Activated CD4-positive, alpha-beta T cell treated with anti-CD3 and anti-CD28 coated beads for 36 hours (primary cell): ENCODE data around the gene TBL1XR1. TPM values are rescaled to one million over a fixed set of nuclear protein-coding genes. Genes with fewer than 3 reads are reported as not detected.
"Not testable (repeated sequence)": the region's sequence is repeated elsewhere in the genome, so short reads cannot be mapped to it uniquely, and the experiment has no call there.

Experiments used
- ATAC-seq: fragments of 200-7000 bp; cut with Tn5 transposase; one replicate; pipeline ENCODE4 v1.10.0; 2021; ENCODE audit warnings: mild to moderate bottlenecking, moderate library complexity
- CTCF ChIA-PET: fragments of 350-600 bp; sonication (Branson Sonifier 250); formaldehyde crosslinking; loops from one replicate; lab custom pipeline; 2021; ENCODE audit warnings: antibody characterized with exemption; lab: Charles Lee
- POLR2A ChIA-PET: fragments of 350-600 bp; sonication (Branson Sonifier 250); formaldehyde crosslinking; loops from one replicate; lab custom pipeline; 2021; ENCODE audit warnings: antibody characterized with exemption, inconsistent platforms; lab: Charles Lee
- DNase-seq: peaks from one replicate; pipeline ENCODE4 v3.0.0-alpha.2; 2020
- H3K27ac Mint-ChIP-seq: one replicate; pipeline ENCODE4 v1.8.0; 2021; ENCODE audit warnings: mixed read lengths
- H3K27me3 Mint-ChIP-seq: one replicate; pipeline ENCODE4 v1.8.0; 2021; ENCODE audit warnings: mixed read lengths
- H3K36me3 Mint-ChIP-seq: one replicate; pipeline ENCODE4 v1.8.0; 2021; ENCODE audit warnings: low read depth, mixed read lengths
- H3K4me1 Mint-ChIP-seq: one replicate; pipeline ENCODE4 v1.8.0; 2021; ENCODE audit warnings: mixed read lengths
- H3K4me3 Mint-ChIP-seq: one replicate; pipeline ENCODE4 v1.8.0; 2021; ENCODE audit warnings: mild to moderate bottlenecking, moderate library complexity, mixed read lengths
- H3K9me3 Mint-ChIP-seq: one replicate; pipeline ENCODE4 v1.8.0; 2021; ENCODE audit warnings: low read depth, mixed read lengths
- intact Hi-C, 2 experiments: fragments of 100-400 bp; cut with DNase I in 1 of 2; cut with micrococcal nuclease in 1 of 2; formaldehyde crosslinking; loops; one replicate each; pipeline versions ENCODE4 v1.14.2 to v1.15.1; 2022 to 2024; cut with DNase I, micrococcal nuclease
- total RNA-seq, 2 experiments: library from RNA; stranded (reverse); gene quantifications; one replicate each; pipeline ENCODE4 v1.2.3, GENCODE V29; 2021

TBL1XR1 gene
- total RNA-seq, 2 experiments from 2014 or later: 164 to 226 TPM

DNA sequence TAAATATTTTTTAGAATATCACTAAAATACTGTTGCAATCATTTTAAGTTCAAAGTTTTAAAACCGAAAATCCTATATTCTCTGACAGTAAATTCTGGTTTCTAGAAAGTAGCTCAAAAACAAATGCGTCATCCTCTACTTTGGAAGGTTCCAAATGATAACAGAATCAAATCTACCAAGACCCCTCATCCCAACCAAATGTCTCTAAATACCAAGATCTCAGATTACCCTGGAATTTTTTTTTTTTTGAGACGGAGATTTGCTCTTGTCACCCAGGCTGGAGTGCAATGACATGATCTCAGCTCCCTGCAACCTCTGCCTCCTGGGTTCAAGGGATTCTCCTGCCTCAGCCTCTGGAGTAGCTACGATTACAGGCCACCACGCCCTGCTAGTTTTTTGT, 16.8 kb downstream of the TBL1XR1 start:
- DNase-seq (no peak), ATAC-seq (no peak)
- Mint-ChIP-seq H3K4me3 (no peak overlapping the region), H3K9me3 (peaks cover 2% of the 10 kb centered on the region), H3K36me3 (peaks cover 20% of the 10 kb centered on the region), H3K27me3 (no peaks in the 10 kb centered on the region), H3K4me1 (peaks cover 67% of the 10 kb centered on the region), H3K27ac (no peak overlapping the region)
- CTCF ChIA-PET: interaction anchor here (0.8 to 2.2 kb wide), 4 partner anchors 14 to 409 kb away, joined by 3 to 7 read pairs (median 4); no protein-coding TSS in a partner anchor
- intact Hi-C loops: no loop called here
- POLR2A ChIA-PET: no interaction called here

DNA sequence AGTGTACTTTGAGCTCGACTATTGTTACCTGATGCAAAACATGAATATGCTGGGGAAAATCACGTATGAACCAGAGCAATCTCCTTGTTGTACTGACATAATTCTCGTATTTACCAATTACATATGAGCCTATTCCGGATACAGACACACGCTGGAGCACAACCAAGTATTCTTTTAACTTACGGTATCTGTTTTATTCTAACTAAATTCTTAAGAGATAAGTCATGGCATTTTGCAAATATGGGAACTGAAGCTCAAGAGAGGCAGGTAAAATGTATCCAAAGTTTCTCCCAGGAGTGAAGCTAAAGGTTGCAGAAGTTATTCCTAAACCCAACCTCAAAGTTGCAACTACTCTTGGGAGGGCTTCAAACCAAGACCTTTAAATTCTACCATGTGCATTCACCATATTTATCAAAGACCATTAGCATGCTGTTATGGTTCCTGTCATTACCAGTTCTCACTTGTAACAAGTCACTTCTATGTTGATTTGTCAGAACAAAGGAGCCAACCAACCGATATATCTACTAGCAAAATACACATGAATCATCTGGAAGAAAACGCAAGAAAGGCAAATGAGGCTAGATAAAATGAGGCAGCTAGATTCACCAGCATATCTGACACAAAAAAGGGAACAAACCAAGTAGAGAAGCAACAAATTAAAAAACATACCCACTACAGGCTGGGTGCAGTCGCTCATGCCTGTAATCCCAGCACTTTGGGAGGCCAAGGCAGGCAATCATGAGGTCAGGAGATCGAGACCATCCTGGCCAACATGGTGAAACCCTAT, 17.8 kb downstream of the TBL1XR1 start:
- Mint-ChIP-seq H3K4me3 (no peak overlapping the region), H3K27me3 (no peaks in the 10 kb centered on the region), H3K4me1 (peaks cover 60% of the 10 kb centered on the region), H3K9me3 (peaks cover 2% of the 10 kb centered on the region), H3K27ac (peak overlapping the region; percentile 38), H3K36me3 (peaks cover 20% of the 10 kb centered on the region)
- ATAC-seq (peak; percentile 48), DNase-seq (no peak)
- ChIA-PET CTCF (interaction anchor here (1.0 to 2.2 kb wide), 4 partner anchors 10 to 33 kb away, joined by 3 to 7 read pairs (median 4); no protein-coding TSS in a partner anchor), POLR2A (no interaction called here)
- intact Hi-C loops: no loop called here

DNA sequence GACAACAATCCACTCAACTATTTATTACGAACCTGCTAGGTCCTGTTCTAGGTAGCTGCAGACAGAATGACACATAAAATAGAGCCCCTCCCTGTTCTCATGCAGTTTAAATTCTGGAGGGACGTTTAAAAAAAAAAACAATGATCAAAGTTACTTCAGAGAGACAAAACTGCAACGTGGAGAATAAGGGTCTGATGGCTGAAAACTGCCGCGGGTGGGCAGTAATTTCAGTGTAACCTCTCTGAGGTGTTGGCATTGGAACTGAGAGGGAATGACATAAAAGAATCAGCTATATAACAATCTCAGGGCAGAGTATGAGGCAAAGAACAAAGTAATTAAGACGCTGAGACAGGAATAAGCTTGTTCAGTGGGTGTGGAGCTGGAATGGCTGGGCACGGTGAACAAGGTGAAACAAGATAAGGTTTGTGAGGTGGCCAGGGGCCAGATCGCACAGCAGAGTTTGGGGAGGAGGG, 19.5 kb downstream of the TBL1XR1 start:
- H3K4me3 Mint-ChIP-seq: no peak overlapping the region
- intact Hi-C loops: no loop called here
- ChIA-PET CTCF (no interaction called here), POLR2A (interaction anchor here (0.6 to 1.0 kb wide), 3 partner anchors 11 to 120 kb away, joined by 3 to 6 read pairs (median 6); no protein-coding TSS in a partner anchor)
- H3K4me1 Mint-ChIP-seq: peaks cover 61% of the 10 kb centered on the region
- peaks cover 25% of the 10 kb centered on the region for H3K36me3 Mint-ChIP-seq
- ATAC-seq: no peak
- no peaks in the 10 kb centered on the region for H3K27me3 Mint-ChIP-seq
- DNase-seq: no peak
- peak overlapping the region; percentile 8 for H3K27ac Mint-ChIP-seq
- peaks cover 2% of the 10 kb centered on the region for H3K9me3 Mint-ChIP-seq

DNA sequence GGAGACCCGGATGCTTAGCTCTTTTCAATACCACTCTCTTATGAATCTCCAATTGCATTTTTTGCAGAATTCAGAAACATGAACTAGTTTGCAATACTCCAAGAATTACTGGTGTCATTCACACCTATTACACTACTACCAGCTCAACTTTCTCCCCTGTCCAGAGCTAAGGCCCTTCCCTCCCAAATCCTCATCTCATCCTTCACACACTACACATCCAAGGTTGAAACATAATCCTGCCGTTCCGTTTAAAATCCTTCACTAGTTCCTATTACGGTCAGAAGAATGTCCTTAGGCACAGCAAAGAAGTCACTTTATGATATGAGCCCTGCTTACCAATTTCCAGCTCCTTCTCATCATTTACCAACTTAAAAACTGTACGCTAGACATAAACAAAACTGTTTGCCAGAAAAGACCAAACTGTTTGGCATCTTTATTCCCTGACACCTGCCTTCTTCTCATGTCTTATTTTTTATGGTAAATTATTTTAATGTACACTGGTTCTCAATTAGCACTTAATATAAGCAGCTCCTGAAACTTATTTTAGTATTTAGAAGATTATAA, 22.6 kb downstream of the TBL1XR1 start:
- Mint-ChIP-seq H3K27ac (no peak overlapping the region), H3K4me3 (no peak overlapping the region), H3K9me3 (peaks cover 2% of the 10 kb centered on the region), H3K27me3 (no peaks in the 10 kb centered on the region), H3K4me1 (peaks cover 55% of the 10 kb centered on the region), H3K36me3 (peaks cover 36% of the 10 kb centered on the region)
- CTCF ChIA-PET: interaction anchor here (0.7 to 1.1 kb wide), 3 partner anchors 11 to 22 kb away, joined by 3 to 5 read pairs (median 3); no protein-coding TSS in a partner anchor
- intact Hi-C loops: no loop called here
- ATAC-seq (no peak), DNase-seq (no peak)
- POLR2A ChIA-PET: interaction anchor here (0.6 kb wide), 1 partner anchor 8 kb away, joined by 3 read pairs; no protein-coding TSS in a partner anchor

DNA sequence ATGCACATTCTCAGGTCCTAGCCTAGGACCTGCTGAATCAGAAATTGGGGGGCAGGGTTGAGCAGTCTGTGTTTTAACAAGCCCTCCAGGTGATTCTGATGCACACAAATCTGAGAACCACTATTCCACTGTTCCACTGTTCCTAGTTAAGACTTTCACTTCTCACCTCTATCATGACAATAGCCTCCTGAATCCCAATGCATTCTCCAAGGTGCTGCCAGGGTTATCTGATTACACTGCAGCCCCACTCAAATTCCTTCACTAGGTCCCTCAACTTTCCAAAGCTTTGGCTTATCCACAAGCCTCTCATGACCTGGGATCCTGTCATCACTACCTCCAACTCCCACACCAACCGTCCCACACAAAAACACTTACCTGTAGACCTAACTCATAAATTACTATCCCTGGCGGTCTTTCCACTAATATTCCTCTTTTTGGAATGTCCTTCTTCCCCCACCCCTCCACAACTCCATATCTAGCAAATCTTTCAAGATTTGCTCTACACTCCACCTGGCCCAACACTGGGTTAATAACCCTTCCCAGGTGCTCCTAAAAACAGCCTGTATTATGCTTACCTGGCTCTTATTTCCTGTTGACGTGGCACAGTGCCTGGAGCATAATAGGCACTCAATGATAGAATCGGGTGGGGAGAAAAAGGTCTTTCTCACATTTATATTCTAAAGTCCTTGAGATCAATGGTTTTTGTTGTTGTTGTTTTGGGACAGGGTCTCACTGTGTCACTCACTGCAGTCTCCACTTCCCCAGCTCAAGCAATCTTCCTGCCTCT, 27.2 kb downstream of the TBL1XR1 start:
- H3K4me3 Mint-ChIP-seq: no peak overlapping the region
- POLR2A ChIA-PET: no interaction called here
- peaks cover 50% of the 10 kb centered on the region for H3K36me3 Mint-ChIP-seq
- ATAC-seq (no peak), DNase-seq (no peak)
- intact Hi-C loops: no loop called here
- peaks cover 8% of the 10 kb centered on the region for H3K9me3 Mint-ChIP-seq
- H3K27ac Mint-ChIP-seq: peak overlapping the region; percentile 12
- peaks cover 57% of the 10 kb centered on the region for H3K4me1 Mint-ChIP-seq
- H3K27me3 Mint-ChIP-seq: no peaks in the 10 kb centered on the region
- CTCF ChIA-PET: interaction anchor here (1.4 kb wide), 1 partner anchor 19 kb away, joined by 4 read pairs; no protein-coding TSS in a partner anchor

DNA sequence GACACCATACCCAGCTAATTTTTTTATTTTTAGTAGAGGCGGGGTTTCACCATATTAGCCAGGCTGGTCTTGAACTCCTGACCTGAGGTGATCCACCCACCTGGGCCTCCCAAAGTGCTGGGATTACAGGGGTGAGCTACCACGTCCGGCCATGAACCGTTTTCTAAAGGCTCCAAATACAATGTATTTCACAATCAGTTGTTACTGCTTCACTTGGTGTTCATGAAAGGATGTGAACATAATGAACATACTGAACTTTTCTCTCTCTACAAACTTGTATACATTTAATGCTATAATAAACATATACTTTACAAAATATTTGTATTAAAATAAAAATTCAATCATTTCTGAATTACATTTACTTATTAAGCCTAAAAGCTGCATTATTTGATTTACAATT, 28.9 kb downstream of the TBL1XR1 start:
- ATAC-seq (no peak), DNase-seq (no peak)
- Mint-ChIP-seq H3K4me1 (peaks cover 59% of the 10 kb centered on the region), H3K27ac (no peak overlapping the region), H3K9me3 (peaks cover 12% of the 10 kb centered on the region), H3K27me3 (no peaks in the 10 kb centered on the region), H3K4me3 (no peak overlapping the region), H3K36me3 (peaks cover 62% of the 10 kb centered on the region)
- ChIA-PET POLR2A (no interaction called here), CTCF (interaction anchor here (0.7 to 1.2 kb wide), 3 partner anchors 11 to 129 kb away, joined by 3 to 5 read pairs (median 3); no protein-coding TSS in a partner anchor)
- intact Hi-C loops: no loop called here

DNA sequence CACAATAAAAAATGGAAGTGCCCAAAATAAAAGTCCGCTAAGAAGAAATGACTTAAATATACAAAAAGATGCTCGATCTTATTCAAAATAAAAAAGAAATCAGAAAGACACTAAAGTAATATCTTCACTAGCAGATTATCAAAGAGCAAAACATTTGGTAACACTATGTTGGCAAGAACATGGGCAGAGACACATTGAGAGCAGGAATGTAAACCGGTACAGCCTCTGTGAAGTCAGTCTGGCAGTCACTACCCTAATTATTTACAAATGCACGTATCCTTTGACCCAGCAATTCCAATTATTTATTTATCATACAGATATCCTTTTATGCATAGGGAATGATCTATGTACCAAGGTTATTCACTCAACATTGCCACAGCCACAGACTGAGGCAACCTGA, 34.5 kb downstream of the TBL1XR1 start:
- intact Hi-C loops: no loop called here
- H3K36me3 Mint-ChIP-seq: peaks cover 56% of the 10 kb centered on the region
- peaks cover 17% of the 10 kb centered on the region for H3K9me3 Mint-ChIP-seq
- ATAC-seq (no peak), DNase-seq (no peak)
- ChIA-PET CTCF (interaction anchor here (1.3 kb wide), 1 partner anchor 12 kb away, joined by 5 read pairs; no protein-coding TSS in a partner anchor), POLR2A (no interaction called here)
- H3K27ac Mint-ChIP-seq: no peak overlapping the region
- H3K4me3 Mint-ChIP-seq: no peak overlapping the region
- H3K27me3 Mint-ChIP-seq: no peaks in the 10 kb centered on the region
- H3K4me1 Mint-ChIP-seq: peaks cover 55% of the 10 kb centered on the region

DNA sequence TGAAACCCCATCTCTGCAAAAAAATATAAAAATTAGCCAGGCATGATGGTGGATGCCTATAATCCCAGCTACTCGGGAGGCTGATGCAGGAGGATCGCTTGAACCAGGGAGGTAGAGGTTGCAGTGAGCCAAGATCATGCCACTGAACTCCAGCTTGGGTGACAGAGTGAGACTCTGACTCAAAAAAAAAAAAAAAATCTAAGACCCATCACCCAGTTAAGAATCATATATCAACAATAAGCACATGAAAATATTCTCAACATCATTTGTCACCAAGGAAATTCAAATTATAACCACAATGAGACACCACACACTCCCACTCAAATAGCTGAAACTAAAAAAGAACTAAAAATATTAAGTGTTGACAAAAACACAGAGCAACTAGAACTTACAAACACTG, 35.7 kb downstream of the TBL1XR1 start:
- H3K27ac Mint-ChIP-seq, DNase-seq, H3K4me3 Mint-ChIP-seq, CTCF ChIA-PET, H3K27me3 Mint-ChIP-seq, intact Hi-C loops: not testable (repeated sequence)
- peak; percentile 42 for ATAC-seq
- peaks cover 49% of the 10 kb centered on the region for H3K36me3 Mint-ChIP-seq
- H3K4me1 Mint-ChIP-seq: peaks cover 59% of the 10 kb centered on the region
- H3K9me3 Mint-ChIP-seq: peaks cover 12% of the 10 kb centered on the region
- POLR2A ChIA-PET: interaction anchor here (0.7 kb wide), 1 partner anchor 35 kb away, joined by 3 read pairs; no protein-coding TSS in a partner anchor

DNA sequence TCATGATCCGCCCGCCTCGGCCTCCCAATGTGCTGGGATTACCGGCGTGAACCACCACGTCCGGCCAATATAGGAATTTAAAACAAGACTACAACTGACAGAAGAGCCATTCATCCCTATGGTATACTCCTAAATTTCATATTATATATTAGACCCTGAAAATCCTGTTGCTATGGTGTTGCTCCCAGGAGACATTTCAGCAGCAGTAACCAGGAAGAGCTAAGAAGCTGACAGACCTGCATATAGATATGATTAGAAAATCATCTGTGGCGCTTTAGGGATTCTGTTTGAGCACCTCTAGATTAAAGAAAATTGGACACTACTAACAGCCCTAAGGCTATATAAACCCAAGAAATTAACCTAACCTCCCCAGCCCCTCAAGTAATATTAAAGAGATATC, 38.8 kb downstream of the TBL1XR1 start:
- intact Hi-C loops: no loop called here
- ChIA-PET POLR2A (interaction anchor here (0.6 kb wide), 1 partner anchor 118 kb away, joined by 3 read pairs; no protein-coding TSS in a partner anchor), CTCF (interaction anchor here (1.0 to 1.6 kb wide), 4 partner anchors 8 to 36 kb away, joined by 3 to 7 read pairs (median 3); no protein-coding TSS in a partner anchor)
- no peaks in the 10 kb centered on the region for H3K27me3 Mint-ChIP-seq
- no peak overlapping the region for H3K27ac Mint-ChIP-seq
- DNase-seq: no peak
- H3K36me3 Mint-ChIP-seq: peaks cover 29% of the 10 kb centered on the region
- peaks cover 52% of the 10 kb centered on the region for H3K4me1 Mint-ChIP-seq
- peaks cover 5% of the 10 kb centered on the region for H3K9me3 Mint-ChIP-seq
- ATAC-seq: no peak
- no peak overlapping the region for H3K4me3 Mint-ChIP-seq

DNA sequence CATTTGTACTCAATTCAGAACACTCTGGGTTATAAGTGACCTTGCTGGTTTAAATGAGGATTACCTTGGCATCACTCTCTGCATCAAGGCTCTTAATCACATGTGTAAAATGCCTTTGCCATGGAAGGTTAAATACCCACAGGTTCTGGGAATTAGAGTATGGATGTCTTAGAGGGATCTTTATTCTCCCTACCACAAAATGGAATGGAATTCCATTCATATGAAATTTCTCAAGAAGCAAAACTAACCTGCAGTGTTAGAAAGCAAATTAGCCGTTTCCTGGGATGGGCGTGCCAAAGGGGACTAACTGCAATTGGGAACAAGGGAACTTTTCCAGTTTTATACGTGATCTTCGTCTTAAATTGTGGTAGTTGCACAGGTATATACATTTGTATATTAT, 39.8 kb downstream of the TBL1XR1 start:
- Mint-ChIP-seq H3K27ac (no peak overlapping the region), H3K9me3 (peaks cover 3% of the 10 kb centered on the region), H3K27me3 (no peaks in the 10 kb centered on the region), H3K4me3 (no peak overlapping the region), H3K4me1 (peaks cover 53% of the 10 kb centered on the region), H3K36me3 (peaks cover 22% of the 10 kb centered on the region)
- intact Hi-C loops: no loop called here
- POLR2A ChIA-PET: no interaction called here
- CTCF ChIA-PET: no interaction called here
- DNase-seq (no peak), ATAC-seq (no peak)

DNA sequence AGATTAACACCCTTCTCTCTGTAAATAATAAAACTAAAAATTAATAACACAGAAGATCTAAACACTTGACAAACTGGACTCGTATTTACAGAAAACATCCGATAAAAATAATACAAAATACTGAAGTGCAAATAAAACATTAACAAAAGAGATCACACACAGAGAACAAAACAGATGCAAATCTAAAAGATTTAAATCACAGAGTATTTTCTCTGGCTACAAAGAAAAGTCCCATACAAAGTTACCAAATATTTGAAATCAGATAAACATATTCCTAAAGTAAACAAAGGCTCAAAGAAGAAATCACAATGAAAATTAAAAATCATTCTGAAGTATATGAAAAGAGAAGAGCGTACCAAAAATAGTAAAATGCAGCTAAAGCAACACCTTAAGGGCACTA, 42.5 kb downstream of the TBL1XR1 start:
- intact Hi-C loops: no loop called here
- Mint-ChIP-seq H3K4me3 (no peak overlapping the region), H3K9me3 (no peaks in the 10 kb centered on the region), H3K36me3 (peaks cover 6% of the 10 kb centered on the region), H3K4me1 (peaks cover 60% of the 10 kb centered on the region), H3K27me3 (no peaks in the 10 kb centered on the region), H3K27ac (no peak overlapping the region)
- DNase-seq (no peak), ATAC-seq (no peak)
- CTCF ChIA-PET: no interaction called here
- POLR2A ChIA-PET: no interaction called here
